ENCODE results near the gene NGRN. TPM values are rescaled to one million over a fixed set of nuclear protein-coding genes. Genes with fewer than 3 reads are reported as not detected.
"Not testable (repeated sequence)": the region's sequence is repeated elsewhere in the genome, so short reads cannot be mapped to it uniquely, and the experiment has no call there.

The NGRN gene
- total and polyA plus RNA-seq, 7 experiments from 2014 or later: 29.7 to 51.5 (median 48.4) TPM

- ChIA-PET CTCF (no interaction called here), POLR2A (interaction anchor here (0.6 to 1.1 kb wide), 3 partner anchors 17 to 28 kb away, joined by 3 to 6 read pairs (median 3); partner anchors contain the start of genes CIB1 and GDPGP1)
- Histone ChIP-seq H3K9me3 (ENCODE audit: control insufficient read depth in 2 of 3, low read length in 3 of 3) (no peaks in the 10 kb centered on the region), H3K27me3 (ENCODE audit: control insufficient read depth in 2 of 2, insufficient read depth in 2 of 2, low read length in 2 of 2) (no peaks in the 10 kb centered on the region), H3K4me3 (ENCODE audit: low read length) (no peak overlapping the region), H3K36me3 (ENCODE audit: control insufficient read depth in 2 of 3, insufficient read depth in 3 of 3, low read length in 3 of 3) (no peaks in the 10 kb centered on the region), H3K4me1 (ENCODE audit: control insufficient read depth in 2 of 2, insufficient read depth in 2 of 2, low read length in 2 of 2) (peaks cover 3 to 5% of the 10 kb centered on the region in 2 donors), H3K27ac (ENCODE audit: low read depth, low read length) (no peak overlapping the region)
- Mint-ChIP-seq H3K9me3 (no peaks in the 10 kb centered on the region), H3K4me1 (peaks cover 2 to 14% (median 4%) of the 10 kb centered on the region in 7 donors), H3K4me3 (no peak overlapping the region), H3K36me3 (no peaks in the 10 kb centered on the region), H3K27me3 (peaks cover 0 to 8% (median 0%) of the 10 kb centered on the region in 5 donors), H3K27ac (peak overlapping the region in 1 of 9 donors; percentile 58)
- intact Hi-C loops (cut with micrococcal nuclease): no loop called here
- ATAC-seq (no peak), DNase-seq (no peak)
Measured at GRCh38 chr15:90259524-90259923, 5.9 kb upstream of the NGRN start.

GRCh38 chr15:90260731-90261130 lies 4.7 kb upstream of the NGRN start:
- not testable (repeated sequence) for ATAC-seq; H3K27me3 Mint-ChIP-seq; H3K27ac ChIP-seq (ENCODE audit: low read depth, low read length); H3K9me3 ChIP-seq (ENCODE audit: control insufficient read depth in 2 of 3, low read length in 3 of 3); H3K27me3 ChIP-seq (ENCODE audit: control insufficient read depth in 2 of 2, insufficient read depth in 2 of 2, low read length in 2 of 2); H3K36me3 Mint-ChIP-seq; H3K4me1 ChIP-seq (ENCODE audit: control insufficient read depth in 2 of 2, insufficient read depth in 2 of 2, low read length in 2 of 2); H3K9me3 Mint-ChIP-seq; H3K4me3 Mint-ChIP-seq; DNase-seq; H3K4me3 ChIP-seq (ENCODE audit: low read length); H3K27ac Mint-ChIP-seq; H3K36me3 ChIP-seq (ENCODE audit: control insufficient read depth in 2 of 3, insufficient read depth in 3 of 3, low read length in 3 of 3)
- ChIA-PET CTCF (interaction anchor here (0.6 to 0.7 kb wide), 2 partner anchors 43 to 109 kb away, joined by 3 read pairs; no protein-coding TSS in a partner anchor), POLR2A (interaction anchor here (0.6 to 1.1 kb wide), 4 partner anchors 14 to 29 kb away, joined by 3 to 6 read pairs (median 4); partner anchors contain the start of genes CIB1 and GDPGP1)
- H3K4me1 Mint-ChIP-seq: peaks cover 7 to 20% (median 10%) of the 10 kb centered on the region in 7 donors
- intact Hi-C loops (cut with micrococcal nuclease): loop anchor here in 1 of 2 donors (10.0 kb wide), 1 partner anchor 366 kb away; the partner anchor contains the start of gene AP3S2

- ATAC-seq: no peak
- no peak for DNase-seq
- Histone ChIP-seq H3K4me3 (ENCODE audit: low read length) (no peak overlapping the region), H3K27me3 (ENCODE audit: control insufficient read depth in 2 of 2, insufficient read depth in 2 of 2, low read length in 2 of 2) (no peaks in the 10 kb centered on the region), H3K36me3 (ENCODE audit: control insufficient read depth in 2 of 3, insufficient read depth in 3 of 3, low read length in 3 of 3) (no peaks in the 10 kb centered on the region), H3K4me1 (ENCODE audit: control insufficient read depth in 2 of 2, insufficient read depth in 2 of 2, low read length in 2 of 2) (peaks cover 11% of the 10 kb centered on the region in 2 donors), H3K27ac (ENCODE audit: low read depth, low read length) (no peak overlapping the region), H3K9me3 (ENCODE audit: control insufficient read depth in 2 of 3, low read length in 3 of 3) (no peaks in the 10 kb centered on the region)
- Mint-ChIP-seq H3K27ac (peak overlapping the region in 2 of 9 donors; percentile 48 to 69), H3K27me3 (peaks cover 0 to 5% (median 0%) of the 10 kb centered on the region in 5 donors), H3K9me3 (no peaks in the 10 kb centered on the region), H3K4me1 (peaks cover 5 to 24% (median 18%) of the 10 kb centered on the region in 7 donors), H3K36me3 (peaks cover 0 to 6% (median 0%) of the 10 kb centered on the region in 5 donors), H3K4me3 (no peak overlapping the region)
- ChIA-PET POLR2A (interaction anchor here (1.0 to 2.2 kb wide), 6 partner anchors 27 to 61 kb away, joined by 3 to 9 read pairs (median 4); partner anchors contain the start of genes GDPGP1 and SEMA4B), CTCF (no interaction called here)
- intact Hi-C loops (cut with micrococcal nuclease): loop anchor here in 1 of 2 donors (10.0 kb wide), 1 partner anchor 367 kb away; the partner anchor contains the start of gene AP3S2
Measured at GRCh38 chr15:90261811-90262210, 3.7 kb upstream of the NGRN start.

GRCh38 chr15:90262426-90262825 lies 3.0 kb upstream of the NGRN start:
- no peak overlapping the region for H3K4me3 ChIP-seq (ENCODE audit: low read length)
- ChIA-PET CTCF (no interaction called here), POLR2A (interaction anchor here (1.0 to 2.2 kb wide), 6 partner anchors 28 to 63 kb away, joined by 3 to 9 read pairs (median 4); partner anchors contain the start of genes GDPGP1 and SEMA4B)
- Mint-ChIP-seq H3K27ac (peak overlapping the region in 6 of 9 donors; percentile 1 to 69 (median 50)), H3K9me3 (no peaks in the 10 kb centered on the region), H3K27me3 (no peaks in the 10 kb centered on the region), H3K4me1 (peaks cover 0 to 30% (median 24%) of the 10 kb centered on the region in 7 donors), H3K4me3 (peak overlapping the region in 2 of 10 donors; percentile 37 to 45), H3K36me3 (peaks cover 0 to 6% (median 1%) of the 10 kb centered on the region in 5 donors)
- H3K36me3 ChIP-seq (ENCODE audit: control insufficient read depth in 2 of 3, insufficient read depth in 3 of 3, low read length in 3 of 3): no peaks in the 10 kb centered on the region
- DNase-seq (no peak), ATAC-seq (no peak)
- H3K27ac ChIP-seq (ENCODE audit: low read depth, low read length): no peak overlapping the region
- intact Hi-C loops (cut with micrococcal nuclease): loop anchor here in 1 of 2 donors (10.0 kb wide), 1 partner anchor 368 kb away; the partner anchor contains the start of gene AP3S2
- no peaks in the 10 kb centered on the region for H3K9me3 ChIP-seq (ENCODE audit: control insufficient read depth in 2 of 3, low read length in 3 of 3)
- H3K27me3 ChIP-seq (ENCODE audit: control insufficient read depth in 2 of 2, insufficient read depth in 2 of 2, low read length in 2 of 2): no peaks in the 10 kb centered on the region
- peaks cover 17% of the 10 kb centered on the region in 2 donors for H3K4me1 ChIP-seq (ENCODE audit: control insufficient read depth in 2 of 2, insufficient read depth in 2 of 2, low read length in 2 of 2)

GRCh38 chr15:90264671-90265070 lies 801 bp upstream of the NGRN start:
- ChIA-PET CTCF (no interaction called here), POLR2A (no interaction called here)
- Mint-ChIP-seq H3K36me3 (peaks cover 6 to 15% (median 15%) of the 10 kb centered on the region in 5 donors), H3K4me3 (peak overlapping the region; percentile 95 to 99 (median 97)), H3K4me1 (peaks cover 14 to 52% (median 40%) of the 10 kb centered on the region in 7 donors), H3K27ac (peak overlapping the region; percentile 98 to 100 (median 99)), H3K27me3 (no peaks in the 10 kb centered on the region), H3K9me3 (no peaks in the 10 kb centered on the region)
- DNase-seq (peak in 1 of 9 donors; percentile 11), ATAC-seq (no peak)
- peak overlapping the region; percentile 84 for H3K4me3 ChIP-seq (ENCODE audit: low read length)
- H3K4me1 ChIP-seq (ENCODE audit: control insufficient read depth in 2 of 2, insufficient read depth in 2 of 2, low read length in 2 of 2): peaks cover 28 to 32% of the 10 kb centered on the region in 2 donors
- no peaks in the 10 kb centered on the region for H3K27me3 ChIP-seq (ENCODE audit: control insufficient read depth in 2 of 2, insufficient read depth in 2 of 2, low read length in 2 of 2)
- intact Hi-C loops (cut with micrococcal nuclease): loop anchor here (1.0 to 10.0 kb wide), 10 partner anchors 15 to 670 kb away; partner anchors contain the start of genes GDPGP1 (in 2 of the 2), TTLL13 (in 2 of the 2), AP3S2 (in 1 of the 2) and BLM (in 1 of the 2)
- peak overlapping the region; percentile 96 for H3K27ac ChIP-seq (ENCODE audit: low read depth, low read length)
- H3K36me3 ChIP-seq (ENCODE audit: control insufficient read depth in 2 of 3, insufficient read depth in 3 of 3, low read length in 3 of 3): peaks cover 0 to 4% (median 0%) of the 10 kb centered on the region in 3 experiments
- H3K9me3 ChIP-seq (ENCODE audit: control insufficient read depth in 2 of 3, low read length in 3 of 3): no peaks in the 10 kb centered on the region

GRCh38 chr15:90266061-90266431 lies 574 bp downstream of the NGRN start:
- Histone ChIP-seq H3K4me3 (ENCODE audit: low read length) (peak overlapping the region; percentile 84), H3K9me3 (ENCODE audit: control insufficient read depth in 2 of 3, low read length in 3 of 3) (no peaks in the 10 kb centered on the region), H3K36me3 (ENCODE audit: control insufficient read depth in 2 of 3, insufficient read depth in 3 of 3, low read length in 3 of 3) (peaks cover 0 to 18% (median under 1%) of the 10 kb centered on the region in 3 experiments), H3K4me1 (ENCODE audit: control insufficient read depth in 2 of 2, insufficient read depth in 2 of 2, low read length in 2 of 2) (peaks cover 38 to 40% of the 10 kb centered on the region in 2 donors), H3K27me3 (ENCODE audit: control insufficient read depth in 2 of 2, insufficient read depth in 2 of 2, low read length in 2 of 2) (no peaks in the 10 kb centered on the region), H3K27ac (ENCODE audit: low read depth, low read length) (peak overlapping the region; percentile 96)
- H3K4me1 Mint-ChIP-seq: peaks cover 27 to 65% (median 53%) of the 10 kb centered on the region in 7 donors
- no peaks in the 10 kb centered on the region for H3K9me3 Mint-ChIP-seq
- CTCF ChIA-PET: no interaction called here
- H3K27ac Mint-ChIP-seq: peak overlapping the region; percentile 98 to 100 (median 99)
- H3K36me3 Mint-ChIP-seq: peaks cover 6 to 25% (median 20%) of the 10 kb centered on the region in 5 donors
- intact Hi-C loops (cut with micrococcal nuclease): loop anchor here in 1 of 2 donors (1.0 to 10.0 kb wide), 2 partner anchors 10 to 371 kb away; partner anchors contain the start of gene AP3S2
- DNase-seq (peak in 3 of 9 donors; percentile 24 to 64 (median 58)), ATAC-seq (peak; percentile 48)
- H3K27me3 Mint-ChIP-seq: no peaks in the 10 kb centered on the region
- peak overlapping the region; percentile 95 to 99 (median 97) for H3K4me3 Mint-ChIP-seq
- POLR2A ChIA-PET: interaction anchor here (0.7 to 4.0 kb wide), 8 partner anchors 10 to 163 kb away, joined by 3 to 61 read pairs (median 5); partner anchors contain the start of genes CIB1, GDPGP1, IDH2 and SEMA4B

Data from naive thymus-derived CD4-positive, alpha-beta T cell (primary cell).